Liver (tissue), 9 donors: ENCODE measurements around the gene ZNF496. TPM values are rescaled to one million over a fixed set of nuclear protein-coding genes. Genes with fewer than 3 reads are reported as not detected.
"Not testable (repeated sequence)": the region's sequence is repeated elsewhere in the genome, so short reads cannot be mapped to it uniquely, and the experiment has no call there.

Source experiments
- DNase-seq: peaks from one replicate; pipeline ENCODE4 v3.0.0-alpha.2; 2017; ENCODE audit warnings: low spot score
- H3K27ac ChIP-seq, 2 donors: one replicate each; pipeline ENCODE4 v1.7.0; 2013; ENCODE audit warnings: inconsistent platforms in 2 of 2, low read length in 2 of 2, control low read depth in 1 of 2, low read depth in 1 of 2, mild to moderate bottlenecking in 1 of 2
- H3K27me3 ChIP-seq, 4 donors: one replicate each; pipeline versions ENCODE4 v1.6.1 to v1.7.0; 2013; ENCODE audit warnings: low read length in 3 of 4, inconsistent platforms in 1 of 4, mild to moderate bottlenecking in 1 of 4, moderate library complexity in 1 of 4; ENCODE audit not compliant: control insufficient read depth in 4 of 4, insufficient read depth in 4 of 4
- H3K36me3 ChIP-seq, 4 donors: one replicate each; pipeline versions ENCODE4 v1.6.1 to v1.7.0; 2013; ENCODE audit warnings: low read length in 3 of 4, mild to moderate bottlenecking in 3 of 4, low read depth in 1 of 4, moderate library complexity in 1 of 4; ENCODE audit not compliant: control insufficient read depth in 4 of 4, insufficient read depth in 3 of 4
- H3K4me1 ChIP-seq, 4 donors: one replicate each; pipeline versions ENCODE4 v1.6.1 to v1.7.0; 2013; ENCODE audit warnings: low read length in 3 of 4, mild to moderate bottlenecking in 3 of 4, moderate library complexity in 1 of 4; ENCODE audit not compliant: control insufficient read depth in 4 of 4, insufficient read depth in 4 of 4
- H3K4me3 ChIP-seq, 3 donors: one replicate each; pipeline versions ENCODE4 v1.6.1 to v1.7.0; 2013; ENCODE audit warnings: low read length in 3 of 3, control low read depth in 1 of 3, low read depth in 1 of 3, mild to moderate bottlenecking in 1 of 3
- H3K9ac ChIP-seq, 2 donors: one replicate each; pipeline ENCODE4 v1.7.0; 2013; ENCODE audit warnings: low read length in 2 of 2, mild to moderate bottlenecking in 2 of 2, moderate library complexity in 2 of 2, control low read depth in 1 of 2, low read depth in 1 of 2
- H3K9me3 ChIP-seq, 4 donors: one replicate each; pipeline versions ENCODE4 v1.6.1 to v1.7.0; 2013; ENCODE audit warnings: low read length in 3 of 4; ENCODE audit not compliant: control insufficient read depth in 4 of 4
- CTCF ChIP-seq: fragments of 150-350 bp; IDR thresholded peaks from 2 replicates; pipeline ENCODE4 v1.5.1; 2017; ENCODE audit warnings: improper control_type of control experiment, low read depth, low read length; ENCODE audit not compliant: missing input control
- EGR1 ChIP-seq, 2 donors: IDR thresholded peaks; 2 replicates each; pipeline ENCODE4 v1.6.1; 2016 to 2018; ENCODE audit warnings: antibody characterized with exemption in 2 of 2, low read depth in 2 of 2
- GABPA ChIP-seq, 2 donors: IDR thresholded peaks in 1 of 2; conservative IDR thresholded peaks in 1 of 2; 2 replicates each; pipeline ENCODE4 v1.6.1; 2016; ENCODE audit warnings: antibody characterized with exemption in 2 of 2, mild to moderate bottlenecking in 1 of 2, moderate library complexity in 1 of 2
- HNF4A ChIP-seq, 2 donors: conservative IDR thresholded peaks; 2 replicates each; pipeline ENCODE4 v1.6.1; 2016; ENCODE audit warnings: antibody characterized with exemption in 2 of 2, mild to moderate bottlenecking in 2 of 2
- JUND ChIP-seq, 2 donors: IDR thresholded peaks; 2 replicates each; pipeline ENCODE4 v1.6.1; 2016; ENCODE audit warnings: antibody characterized with exemption in 2 of 2
- MAX ChIP-seq: IDR thresholded peaks from 2 replicates; pipeline ENCODE4 v1.6.1; 2016; ENCODE audit warnings: antibody characterized with exemption
- NR2F2 ChIP-seq: IDR thresholded peaks from 2 replicates; pipeline ENCODE4 v1.6.1; 2016; ENCODE audit warnings: antibody characterized with exemption
- REST ChIP-seq: IDR thresholded peaks from 2 replicates; pipeline ENCODE4 v1.6.1; 2016; ENCODE audit warnings: antibody characterized with exemption, mild to moderate bottlenecking
- SP1 ChIP-seq: IDR thresholded peaks from 2 replicates; pipeline ENCODE4 v1.6.1; 2018; ENCODE audit warnings: antibody characterized with exemption, mild to moderate bottlenecking
- TAF1 ChIP-seq: conservative IDR thresholded peaks from 2 replicates; pipeline ENCODE4 v1.6.1; 2016; ENCODE audit warnings: antibody characterized with exemption, mild to moderate bottlenecking
- WGBS: extraction: QIAGEN DNeasy Blood & Tissue Kit; methylation state at CpG from one replicate; pipeline ENCODE4 v1.1.7; 2013; 5-methylcytosine and 5-hydroxymethylcytosine counted together
- polyA plus RNA-seq, 2 donors: library from polyadenylated mRNA; stranded (reverse) in 1 of 2; unstranded in 1 of 2; fragments of 200-250 nt in 1 of 2; fragments of >200 nt in 1 of 2; fragmentation: Nextera tagmentation in 1 of 2; extraction: Ambion mirVana in 1 of 2; gene quantifications; one replicate each; pipeline versions ENCODE4 v1.2.1 to v1.2.3, GENCODE V29; 2013 to 2015
- total RNA-seq, 2 donors: library from RNA; depleted of rRNA; stranded (reverse); fragments of >200 nt; gene quantifications; one replicate each; pipeline ENCODE4 v1.2.3, GENCODE V29; 2014
- TF ChIP-seq, protein P1 (sequence below): IDR thresholded peaks from 2 replicates; pipeline ENCODE4 v1.6.1; 2016; ENCODE audit warnings: antibody characterized with exemption
- donor health status: healthy.
- donor health status: healthy.
- donor health status: healthy.
- donor health status: healthy.
- donor health status: healthy.

Gene ZNF496
- total and polyA plus RNA-seq, 4 donors: 0.93 to 7.5 (median 4.7) TPM

- H3K4me1 ChIP-seq: no peaks in the 10 kb centered on the region
- peak overlapping the region in 1 of 2 donors; percentile 37 for H3K27ac ChIP-seq
- peaks cover 0 to 2% (median 0%) of the 10 kb centered on the region in 4 donors for H3K27me3 ChIP-seq
- no peaks in the 10 kb centered on the region for H3K36me3 ChIP-seq
- no peak overlapping the region for H3K9ac ChIP-seq
- DNase-seq: no peak
- no peaks in the 10 kb centered on the region for H3K9me3 ChIP-seq
- no peak for TF ChIP-seq CTCF
- no peak overlapping the region for H3K4me3 ChIP-seq
- 32% methylated on average over 7 of the region's 7 CpGs for WGBS
These were observed 25.5 kb upstream of the ZNF496 start for GRCh38 chr1:247357052-247357780.

DNA sequence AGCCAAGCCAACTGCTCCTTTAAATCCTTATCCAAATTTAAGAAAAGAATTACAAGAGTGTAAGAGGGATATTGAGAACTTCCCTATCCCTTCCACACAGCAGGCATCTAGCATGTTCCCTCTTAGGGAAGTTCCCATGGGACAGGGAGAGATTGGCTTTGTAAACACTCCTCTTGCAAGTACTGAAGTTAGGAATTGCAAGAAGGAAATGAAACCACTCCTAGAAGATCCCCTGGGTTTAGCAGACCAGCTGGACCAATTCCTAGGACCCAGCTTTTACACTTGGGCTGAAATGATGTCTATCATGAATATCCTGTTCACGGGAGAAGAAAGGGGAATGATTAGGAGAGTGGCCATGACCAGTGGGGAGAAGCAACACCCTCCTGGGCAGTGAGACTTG, 23.5 kb upstream of the ZNF496 start:
- H3K9me3 ChIP-seq, H3K4me1 ChIP-seq, H3K36me3 ChIP-seq, H3K9ac ChIP-seq, H3K4me3 ChIP-seq, H3K27me3 ChIP-seq, DNase-seq, H3K27ac ChIP-seq: not testable (repeated sequence)
- WGBS: 69% methylated on average over 1 of the region's 1 CpG

DNA sequence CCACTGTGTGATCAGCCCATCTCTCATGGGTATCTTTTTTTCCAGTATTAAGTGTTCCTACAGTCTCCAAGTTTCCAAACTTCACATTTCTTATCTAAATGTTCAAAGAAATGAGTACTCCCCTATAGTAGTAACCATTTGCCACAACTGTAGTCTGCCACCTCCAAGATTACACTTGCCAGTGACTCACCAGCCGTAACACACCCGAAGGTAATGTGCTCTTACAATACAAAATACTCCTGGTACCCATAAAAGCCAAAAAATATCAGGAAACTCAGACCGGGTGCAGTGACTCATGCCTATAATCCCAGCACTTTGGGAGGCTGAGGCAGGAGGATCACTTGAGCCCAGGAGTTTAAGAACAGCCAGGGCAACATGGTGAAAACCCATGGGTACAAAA, 20.5 kb upstream of the ZNF496 start:
- Histone ChIP-seq H3K9me3 (no peaks in the 10 kb centered on the region), H3K9ac (no peak overlapping the region), H3K27ac (no peak overlapping the region), H3K4me1 (peaks cover 0 to 2% (median 0%) of the 10 kb centered on the region in 4 donors), H3K36me3 (no peaks in the 10 kb centered on the region), H3K27me3 (peaks cover 0 to 2% (median 0%) of the 10 kb centered on the region in 4 donors), H3K4me3 (no peak overlapping the region)
- DNase-seq: no peak
- 92% methylated on average over 3 of the region's 3 CpGs for WGBS
- TF ChIP-seq HNF4A (conservative IDR thresholded peaks at IDR 0.05): no peak
- TF ChIP-seq SP1: no peak
- TF ChIP-seq EGR1 (IDR thresholded peaks at IDR 0.05; ENCODE audit: low read depth in 2 of 2): no peak
- no peak for TF ChIP-seq REST
- TF ChIP-seq NR2F2: no peak
- no peak for TF ChIP-seq CTCF
- no peak for TF ChIP-seq TAF1
- TF ChIP-seq GABPA (IDR thresholded peaks at IDR 0.05 in 1 of 2, conservative IDR thresholded peaks at IDR 0.05 in 1 of 2): no peak
- TF ChIP-seq MAX: no peak
- TF ChIP-seq, protein P1, sequence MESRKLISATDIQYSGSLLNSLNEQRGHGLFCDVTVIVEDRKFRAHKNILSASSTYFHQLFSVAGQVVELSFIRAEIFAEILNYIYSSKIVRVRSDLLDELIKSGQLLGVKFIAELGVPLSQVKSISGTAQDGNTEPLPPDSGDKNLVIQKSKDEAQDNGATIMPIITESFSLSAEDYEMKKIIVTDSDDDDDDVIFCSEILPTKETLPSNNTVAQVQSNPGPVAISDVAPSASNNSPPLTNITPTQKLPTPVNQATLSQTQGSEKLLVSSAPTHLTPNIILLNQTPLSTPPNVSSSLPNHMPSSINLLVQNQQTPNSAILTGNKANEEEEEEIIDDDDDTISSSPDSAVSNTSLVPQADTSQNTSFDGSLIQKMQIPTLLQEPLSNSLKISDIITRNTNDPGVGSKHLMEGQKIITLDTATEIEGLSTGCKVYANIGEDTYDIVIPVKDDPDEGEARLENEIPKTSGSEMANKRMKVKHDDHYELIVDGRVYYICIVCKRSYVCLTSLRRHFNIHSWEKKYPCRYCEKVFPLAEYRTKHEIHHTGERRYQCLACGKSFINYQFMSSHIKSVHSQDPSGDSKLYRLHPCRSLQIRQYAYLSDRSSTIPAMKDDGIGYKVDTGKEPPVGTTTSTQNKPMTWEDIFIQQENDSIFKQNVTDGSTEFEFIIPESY: no peak
- no peak for TF ChIP-seq JUND (IDR thresholded peaks at IDR 0.05)
